HCT116 (cell line): ENCODE measurements around the gene YBX1. TPM values are rescaled to one million over a fixed set of nuclear protein-coding genes. Genes with fewer than 3 reads are reported as not detected.

Experiments used
- ATAC-seq: fragments of 200-7000 bp; cut with Tn5 transposase; 2 replicates; pipeline ENCODE4 v1.9.1; 2020; ENCODE audit warnings: mild to moderate bottlenecking, moderate library complexity
- BruUV-seq: library from RNA; stranded (reverse); fragments of 400-500 nt; replicated peaks from 2 replicates; lab custom pipeline; 2021; lab: Mats Ljungman, UMichigan
- CTCF ChIA-PET: fragments of 300-600 bp; sonication (Branson Sonifier 250); formaldehyde crosslinking; loops from one replicate; lab custom pipeline; 2021; ENCODE audit warnings: antibody characterized with exemption; lab: Charles Lee
- POLR2A ChIA-PET: fragments of 300-600, 350-600 bp; sonication (Branson Sonifier 250); formaldehyde crosslinking; loops from one replicate; lab custom pipeline; 2021; ENCODE audit warnings: antibody characterized with exemption; lab: Charles Lee
- RAD21 ChIA-PET, 2 experiments: fragments of 300-600 bp; sonication (Branson Sonifier 250); formaldehyde crosslinking; loops; one replicate each; lab custom pipeline; 2023; ENCODE audit warnings: low total read pairs in 2 of 2; ENCODE audit not compliant: uncharacterized antibody in 2 of 2, unreplicated experiment in 2 of 2, low non-redundant PET in 1 of 2; lab: Charles Lee
- DNase-seq: peaks from one replicate; pipeline ENCODE4 v3.0.0-alpha.2; 2010; ENCODE audit warnings: low read depth, low spot score
- H2AFZ ChIP-seq: fragments of 200-600 bp; shearing (Covaris generic), sonication (generic); 2 replicates; pipeline ENCODE4 v1.6.1; 2017; ENCODE audit warnings: low read depth, mixed run types, mixed read lengths, antibody characterized with exemption, low read length; ENCODE audit not compliant: poor library complexity, severe bottlenecking
- H3K27ac ChIP-seq: 2 replicates; pipeline ENCODE4 v1.5.1; 2012; ENCODE audit warnings: low read depth, low read length
- H3K27me3 ChIP-seq: fragments of 200-600 bp; sonication (generic); 2 replicates; pipeline ENCODE4 v1.6.1; 2016; ENCODE audit warnings: mixed run types, low read length, mixed read lengths; ENCODE audit not compliant: insufficient read depth
- H3K36me3 ChIP-seq, 2 experiments: fragments of 200-500 bp in 1 of 2; fragments of 200-600 bp in 1 of 2; sonication (Bioruptor generic) in 1 of 2; sonication (generic) in 1 of 2; 2 replicates each; pipeline versions ENCODE4 v1.5.1 to v1.6.1; 2014 to 2016; ENCODE audit warnings: low read length in 2 of 2, inconsistent platforms in 1 of 2, mixed read lengths in 1 of 2, mixed run types in 1 of 2; ENCODE audit not compliant: insufficient read depth in 2 of 2, control insufficient read depth in 1 of 2
- H3K4me1 ChIP-seq, 2 experiments: fragments of 200-600 bp in 1 of 2; sonication (generic) in 1 of 2; 2 replicates each; pipeline versions ENCODE4 v1.5.1 to v1.6.1; 2012 to 2017; ENCODE audit warnings: low read length in 2 of 2, inconsistent platforms in 1 of 2, mild to moderate bottlenecking in 1 of 2, mixed read lengths in 1 of 2, mixed run types in 1 of 2, moderate library complexity in 1 of 2; ENCODE audit not compliant: insufficient read depth in 2 of 2, control insufficient read depth in 1 of 2
- H3K4me2 ChIP-seq: fragments of 200-600 bp; sonication (generic); 2 replicates; pipeline ENCODE4 v1.6.1; 2017; ENCODE audit warnings: mixed run types, low read length, mixed read lengths
- H3K4me3 ChIP-seq, 2 experiments: fragments of 200-600 bp in 1 of 2; sonication (generic) in 1 of 2; replicated peaks in 1 of 2; 2 replicates each; pipeline ENCODE4 v1.5.1; 2011 to 2016; ENCODE audit warnings: low read length in 2 of 2, control low read depth in 1 of 2, low read depth in 1 of 2, mild to moderate bottlenecking in 1 of 2, mixed read lengths in 1 of 2, mixed run types in 1 of 2
- H3K79me2 ChIP-seq: fragments of 200-600 bp; sonication (generic); 2 replicates; pipeline ENCODE4 v1.6.1; 2017; ENCODE audit warnings: mild to moderate bottlenecking, mixed run types, low read length, moderate library complexity, mixed read lengths; ENCODE audit not compliant: insufficient read depth
- H3K9ac ChIP-seq: fragments of 200-600 bp; sonication (generic); 2 replicates; pipeline ENCODE4 v1.6.1; 2016; ENCODE audit warnings: low read length, mixed read lengths
- H3K9me2 ChIP-seq: fragments of 200-600 bp; sonication (generic), shearing (Covaris generic); 2 replicates; pipeline ENCODE4 v1.6.1; 2017; ENCODE audit warnings: mixed run types, mild to moderate bottlenecking, moderate library complexity; ENCODE audit not compliant: insufficient read depth
- H3K9me3 ChIP-seq, 2 experiments: fragments of 200-500 bp in 1 of 2; fragments of 200-600 bp in 1 of 2; sonication (Bioruptor generic) in 1 of 2; sonication (generic) in 1 of 2; 2 replicates each; pipeline ENCODE4 v1.6.1; 2014 to 2017; ENCODE audit warnings: low read length in 2 of 2, mixed read lengths in 2 of 2, inconsistent platforms in 1 of 2, low read depth in 1 of 2, mild to moderate bottlenecking in 1 of 2, mixed run types in 1 of 2, moderate library complexity in 1 of 2; ENCODE audit not compliant: control insufficient read depth in 1 of 2, insufficient read depth in 1 of 2
- H4K20me1 ChIP-seq: fragments of 200-600 bp; sonication (generic), shearing (Covaris generic); 2 replicates; pipeline ENCODE4 v1.6.1; 2017; ENCODE audit warnings: mixed run types, mild to moderate bottlenecking, moderate library complexity; ENCODE audit not compliant: insufficient read depth
- EGR1 ChIP-seq: IDR thresholded peaks from 2 replicates; pipeline ENCODE4 v1.6.1; 2012; ENCODE audit warnings: low read depth
- EZH2 ChIP-seq: fragments of 200-600 bp; sonication (generic); IDR thresholded peaks from 2 replicates; pipeline ENCODE4 v1.6.1; 2017; ENCODE audit warnings: antibody characterized with exemption, mixed run types
- FOSL1 ChIP-seq: IDR thresholded peaks from 2 replicates; pipeline ENCODE4 v1.6.1; 2012; ENCODE audit warnings: low read depth
- POLR2A ChIP-seq: IDR thresholded peaks from 2 replicates; pipeline ENCODE4 v1.7.0; 2011; ENCODE audit warnings: borderline replicate concordance; ENCODE audit not compliant: insufficient read depth, insufficient read length; ENCODE audit errors: extremely low read depth
- SIN3A ChIP-seq: IDR thresholded peaks from 2 replicates; pipeline ENCODE4 v1.6.1; 2012; ENCODE audit warnings: low read depth
- SP1 ChIP-seq: IDR thresholded peaks from 2 replicates; pipeline ENCODE4 v1.6.1; 2012; ENCODE audit warnings: low read depth
- YY1 ChIP-seq: IDR thresholded peaks from 2 replicates; pipeline ENCODE4 v1.6.1; 2011; ENCODE audit warnings: low read length, low read depth, moderate library complexity, mild to moderate bottlenecking; ENCODE audit not compliant: insufficient replicate concordance; ENCODE audit errors: extremely low read depth
- ZFX ChIP-seq: fragments of 450-650 bp; IDR thresholded peaks from 2 replicates; pipeline ENCODE4 v1.6.1; 2017
- ZNF274 ChIP-seq: fragments of 200-500 bp; sonication (Bioruptor generic); IDR thresholded peaks from 2 replicates; pipeline ENCODE4 v1.6.1; 2014; ENCODE audit warnings: mild to moderate bottlenecking, low read depth, low read length, inconsistent platforms
- intact Hi-C: fragments of 100-400 bp; cut with micrococcal nuclease; formaldehyde crosslinking; loops from 2 replicates; pipeline ENCODE4 v1.10.0; 2022
- total RNA-seq: library from RNA; stranded (reverse); gene quantifications from one replicate; pipeline ENCODE4 v1.2.1, GENCODE V29; 2021; ENCODE audit not compliant: unreplicated experiment
- TF ChIP-seq, protein P1 (sequence below): IDR thresholded peaks from 2 replicates; pipeline ENCODE4 v1.6.1; 2011; ENCODE audit warnings: mild to moderate bottlenecking, low read length, moderate library complexity; ENCODE audit not compliant: insufficient replicate concordance; ENCODE audit errors: extremely low read depth

YBX1 gene
- total RNA-seq, 1 experiment from 2014 or later = 1,009 TPM

DNA sequence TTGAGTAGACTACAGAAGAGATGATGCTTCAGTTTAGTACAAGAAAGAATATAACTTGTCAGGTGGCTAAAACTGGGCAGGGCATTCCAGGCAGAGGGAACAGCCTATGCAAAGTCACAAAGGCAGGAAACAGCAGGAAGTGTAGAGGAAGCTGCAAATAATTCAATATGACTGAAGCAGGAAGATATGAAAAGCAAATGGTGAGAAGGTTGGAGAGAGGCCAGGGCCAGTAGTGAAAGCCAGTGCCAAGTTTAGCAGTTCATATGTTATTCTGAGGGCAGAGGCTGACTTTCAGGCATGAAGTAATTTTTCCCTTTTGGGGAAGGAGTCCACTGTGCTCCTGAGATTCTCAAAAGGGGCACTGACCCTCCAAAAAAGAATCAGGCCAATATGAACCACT lies 8.0 kb upstream of the YBX1 start:
- H3K9me3 ChIP-seq = no peaks in the 10 kb centered on the region
- H2AFZ ChIP-seq = no peak overlapping the region
- no peak overlapping the region for H3K4me2 ChIP-seq
- ATAC-seq = no peak
- RAD21 ChIA-PET = no interaction called here
- no peaks in the 10 kb centered on the region for H3K4me1 ChIP-seq
- TF ChIP-seq POLR2A = no peak
- no peaks in the 10 kb centered on the region for H3K9me2 ChIP-seq
- no peaks in the 10 kb centered on the region for H3K79me2 ChIP-seq
- no peak overlapping the region for H3K4me3 ChIP-seq
- H3K27me3 ChIP-seq = no peaks in the 10 kb centered on the region
- no peak overlapping the region for H3K27ac ChIP-seq
- intact Hi-C loops = no loop called here
- no peaks in the 10 kb centered on the region; the same call in 1 of the 2 replicates for H4K20me1 ChIP-seq
- POLR2A ChIA-PET = interaction anchor here (0.7 kb wide), 1 partner anchor 8 kb away, joined by 3 read pairs; the partner anchor contains the start of gene YBX1
- CTCF ChIA-PET = no interaction called here
- DNase-seq = no peak
- no TSS peak for BruUV-seq
- no peak overlapping the region for H3K9ac ChIP-seq
- peaks cover 18 to 41% of the 10 kb centered on the region in 2 experiments for H3K36me3 ChIP-seq

DNA sequence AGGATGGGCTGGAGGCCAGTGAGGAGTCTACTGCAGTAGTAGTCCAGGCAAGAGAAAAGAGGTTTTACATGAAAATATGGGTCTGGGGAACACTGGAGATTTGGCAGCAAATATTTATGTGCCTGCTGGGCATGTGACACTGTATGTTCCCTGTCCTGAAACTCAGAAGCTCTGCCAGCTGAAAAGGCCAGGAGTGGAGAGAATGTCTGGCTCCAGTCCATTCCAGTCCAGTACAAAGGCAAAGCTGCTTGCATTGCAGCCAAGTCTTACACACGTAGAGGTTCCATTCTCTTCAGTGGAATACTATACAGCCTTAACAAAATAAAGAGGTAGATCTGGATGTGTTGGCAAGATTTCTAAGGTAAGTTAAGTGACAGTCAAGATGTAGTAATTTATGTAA lies 7.5 kb upstream of the YBX1 start:
- H3K9ac ChIP-seq = no peak overlapping the region
- no peaks in the 10 kb centered on the region for H3K9me3 ChIP-seq
- H3K79me2 ChIP-seq = no peaks in the 10 kb centered on the region
- H3K9me2 ChIP-seq = no peaks in the 10 kb centered on the region
- no TSS peak for BruUV-seq
- no peak overlapping the region for H2AFZ ChIP-seq
- no peak overlapping the region for H3K4me3 ChIP-seq
- H3K4me1 ChIP-seq = no peaks in the 10 kb centered on the region
- CTCF ChIA-PET = no interaction called here
- no peak overlapping the region for H3K27ac ChIP-seq
- no peak for TF ChIP-seq EZH2
- no peak for TF ChIP-seq YY1
- TF ChIP-seq ZFX = no peak
- TF ChIP-seq EGR1 = no peak
- TF ChIP-seq, protein P1, sequence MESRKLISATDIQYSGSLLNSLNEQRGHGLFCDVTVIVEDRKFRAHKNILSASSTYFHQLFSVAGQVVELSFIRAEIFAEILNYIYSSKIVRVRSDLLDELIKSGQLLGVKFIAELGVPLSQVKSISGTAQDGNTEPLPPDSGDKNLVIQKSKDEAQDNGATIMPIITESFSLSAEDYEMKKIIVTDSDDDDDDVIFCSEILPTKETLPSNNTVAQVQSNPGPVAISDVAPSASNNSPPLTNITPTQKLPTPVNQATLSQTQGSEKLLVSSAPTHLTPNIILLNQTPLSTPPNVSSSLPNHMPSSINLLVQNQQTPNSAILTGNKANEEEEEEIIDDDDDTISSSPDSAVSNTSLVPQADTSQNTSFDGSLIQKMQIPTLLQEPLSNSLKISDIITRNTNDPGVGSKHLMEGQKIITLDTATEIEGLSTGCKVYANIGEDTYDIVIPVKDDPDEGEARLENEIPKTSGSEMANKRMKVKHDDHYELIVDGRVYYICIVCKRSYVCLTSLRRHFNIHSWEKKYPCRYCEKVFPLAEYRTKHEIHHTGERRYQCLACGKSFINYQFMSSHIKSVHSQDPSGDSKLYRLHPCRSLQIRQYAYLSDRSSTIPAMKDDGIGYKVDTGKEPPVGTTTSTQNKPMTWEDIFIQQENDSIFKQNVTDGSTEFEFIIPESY = no peak
- no peak for TF ChIP-seq SP1
- TF ChIP-seq SIN3A = no peak
- no peak for TF ChIP-seq ZNF274
- TF ChIP-seq FOSL1 = no peak
- TF ChIP-seq, all 23 proteins: peak for 0
- no peaks in the 10 kb centered on the region for H4K20me1 ChIP-seq
- H3K4me2 ChIP-seq = no peak overlapping the region
- intact Hi-C loops = no loop called here
- peaks cover 18 to 41% of the 10 kb centered on the region in 2 experiments for H3K36me3 ChIP-seq
- POLR2A ChIA-PET = no interaction called here
- RAD21 ChIA-PET = no interaction called here
- ATAC-seq = no peak
- no peaks in the 10 kb centered on the region for H3K27me3 ChIP-seq
- DNase-seq = no peak
